Measurements from ENCODE around the gene BIN1.

DNA sequence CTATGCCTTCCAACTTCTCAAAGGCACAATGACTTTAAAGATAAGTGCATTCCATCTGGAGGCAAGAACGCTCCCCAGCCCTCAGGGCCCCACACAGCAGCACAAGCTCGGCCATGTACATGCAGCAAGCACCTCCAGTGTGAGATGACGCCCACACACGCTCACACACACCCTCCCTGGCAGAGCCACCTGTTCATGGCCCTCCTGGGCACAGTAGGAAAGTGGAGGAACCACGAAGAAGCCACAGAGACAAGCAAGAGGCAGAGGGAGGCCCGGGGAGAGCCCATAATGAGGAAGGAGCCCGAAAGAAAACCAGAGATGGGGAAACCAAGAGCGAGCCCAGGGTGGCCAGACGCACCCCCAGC, 21.7 kb downstream of the BIN1 start:
- TF ChIP-seq POLR2AphosphoS5 (IDR thresholded peaks at IDR 0.05; ENCODE audit: low read depth, low read length) = no peak
- TF ChIP-seq POLR2A (IDR thresholded peaks at IDR 0.05; ENCODE audit: low read depth, low read length) = no peak
- no peak for TF ChIP-seq TAF1 (IDR thresholded peaks at IDR 0.05; ENCODE audit: low read depth, low read length)
- TF ChIP-seq PAX5 (IDR thresholded peaks at IDR 0.05; ENCODE audit: insufficient read depth, low read length, severe bottlenecking) = no peak

Data from GM12891 (cell line).